Stimulated activated CD4-positive, alpha-beta T cell treated with anti-CD3 and anti-CD28 coated beads, Interleukin-12 subunit alpha, Interleukin-12 subunit beta, amount 100 ng/mL, for 48 hours (primary cell): ENCODE data around the gene PRKAG2.

Experiments used
- DNase-seq, 3 donors: peaks; one replicate each; pipeline ENCODE4 v3.0.0-alpha.2; 2020; ENCODE audit warnings: low read depth in 2 of 3, low spot score in 1 of 3

The PRKAG2 gene

GRCh38 chr7:151900986-151901621, 24.2 kb upstream of the PRKAG2 start:
- DNase-seq = no peak

- no peak for DNase-seq
Measured at GRCh38 chr7:151900591-151900985, 23.7 kb upstream of the PRKAG2 start.

- no peak for DNase-seq
Measured at GRCh38 chr7:151899513-151900360, 22.8 kb upstream of the PRKAG2 start.

- DNase-seq = no peak
Measured at GRCh38 chr7:151897951-151898686, 21.2 kb upstream of the PRKAG2 start.

GRCh38 chr7:151897161-151897731, 20.3 kb upstream of the PRKAG2 start:
- DNase-seq = no peak

- DNase-seq = no peak
Measured at GRCh38 chr7:151896486-151896885, 19.6 kb upstream of the PRKAG2 start.

GRCh38 chr7:151896086-151896485, 19.2 kb upstream of the PRKAG2 start:
- DNase-seq = no peak

GRCh38 chr7:151895631-151896031, 18.7 kb upstream of the PRKAG2 start:
- no peak for DNase-seq

GRCh38 chr7:151895008-151895630, 18.2 kb upstream of the PRKAG2 start:
- no peak for DNase-seq

GRCh38 chr7:151894111-151895007, 17.4 kb upstream of the PRKAG2 start:
- no peak for DNase-seq

GRCh38 chr7:151893405-151893923, 16.5 kb upstream of the PRKAG2 start:
- no peak for DNase-seq

GRCh38 chr7:151891753-151892152, 14.8 kb upstream of the PRKAG2 start:
- DNase-seq = no peak

GRCh38 chr7:151891182-151891581, 14.3 kb upstream of the PRKAG2 start:
- DNase-seq = no peak

GRCh38 chr7:151890355-151891004, 13.6 kb upstream of the PRKAG2 start:
- no peak for DNase-seq

GRCh38 chr7:151889406-151890354, 12.8 kb upstream of the PRKAG2 start:
- no peak for DNase-seq

- DNase-seq = no peak
Measured at GRCh38 chr7:151888079-151889067, 11.5 kb upstream of the PRKAG2 start.

- no peak for DNase-seq
Measured at GRCh38 chr7:151886783-151887182, 9.9 kb upstream of the PRKAG2 start.
